ENCODE results near the gene NAT9. TPM values are rescaled to one million over a fixed set of nuclear protein-coding genes. Genes with fewer than 3 reads are reported as not detected.

Gene NAT9
- total and polyA plus RNA-seq, 2 of the 4 experiments (the other 2 are of a cell fraction): 48.9 to 62.0 TPM

DNA sequence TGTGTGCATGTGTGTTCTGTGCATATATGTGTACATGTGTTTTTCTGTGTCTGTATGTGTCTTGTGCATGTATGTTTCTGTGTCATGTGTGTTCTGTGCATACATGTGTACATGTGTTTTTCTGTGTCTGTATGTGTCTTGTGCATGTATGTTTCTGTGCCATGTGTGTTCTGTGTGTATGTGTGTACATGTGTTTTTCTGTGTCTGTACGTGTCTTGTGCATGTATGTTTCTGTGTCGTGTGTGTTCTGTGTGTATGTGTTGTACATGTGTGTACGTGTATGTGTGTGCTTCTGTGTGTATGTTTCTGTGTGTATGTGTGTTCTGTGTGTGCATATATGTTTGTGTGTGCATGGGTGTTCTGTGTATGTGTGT, 47.5 kb downstream of the NAT9 start:
- Histone ChIP-seq H2AFZ (replicated peaks; ENCODE audit: low read length, poor library complexity) (no peak overlapping the region), H3K9ac (ENCODE audit: low read depth, low read length) (no peak overlapping the region), H3K27me3 (ENCODE audit: control insufficient read depth, insufficient read depth, low read length) (peaks cover 2% of the 10 kb centered on the region; the same call in 1 of the 2 replicates), H2AK9ac (replicated peaks; ENCODE audit: low read depth, low read length, poor library complexity) (no peak overlapping the region), H3K4ac (ENCODE audit: low read depth, low read length) (no peak overlapping the region), H3K23ac (ENCODE audit: low read depth, low read length) (no peak overlapping the region), H4K91ac (ENCODE audit: insufficient read depth, low read depth, low read length) (no peak overlapping the region), H2BK20ac (ENCODE audit: low read depth, low read length) (no peak overlapping the region), H2BK15ac (ENCODE audit: low read depth, low read length) (no peak overlapping the region), H2BK5ac (ENCODE audit: low read depth, low read length, poor library complexity, severe bottlenecking) (peak overlapping the region; percentile 19), H3K9me1 (ENCODE audit: insufficient read depth, low read length) (no peaks in the 10 kb centered on the region), H3K27ac (ENCODE audit: insufficient read depth, low read length) (no peak overlapping the region), H4K5ac (ENCODE audit: low read depth, low read length) (no peak overlapping the region), H4K20me1 (ENCODE audit: insufficient read depth, low read length) (no peaks in the 10 kb centered on the region), H2AK5ac (ENCODE audit: low read depth, low read length) (no peak overlapping the region), H3K4me3 (ENCODE audit: insufficient read depth, low read depth, low read length) (no peak overlapping the region), H3K56ac (ENCODE audit: extremely low read depth, insufficient read depth, low read length) (no peak overlapping the region), H3K18ac (ENCODE audit: low read depth, low read length) (no peak overlapping the region), H4K8ac (ENCODE audit: low read depth in 2 of 2, low read length in 2 of 2) (no peak overlapping the region), H3K79me1 (ENCODE audit: low read depth in 1 of 2, low read length in 2 of 2) (no peaks in the 10 kb centered on the region), H2BK120ac (ENCODE audit: low read depth, low read length) (no peak overlapping the region), H3K9me3 (ENCODE audit: control insufficient read depth, insufficient read depth, low read length) (peaks cover 3% of the 10 kb centered on the region; the same call in 1 of the 2 replicates), H3K4me1 (ENCODE audit: control insufficient read depth, insufficient read depth, low read length) (no peaks in the 10 kb centered on the region), H3K36me3 (ENCODE audit: control insufficient read depth, insufficient read depth, low read length) (no peaks in the 10 kb centered on the region), H3K4me2 (ENCODE audit: low read depth, low read length) (no peak overlapping the region), H3K14ac (replicated peaks; ENCODE audit: low read depth, low read length) (no peak overlapping the region)
- DNase-seq: no peak
- no peak for ATAC-seq (ENCODE audit: low read depth)
- in situ Hi-C loops (cut with MboI; ENCODE audit: low sequenced_read_pairs) (no loop called here), dilution Hi-C loops (cut with HindIII; ENCODE audit: low sequenced_read_pairs, unreplicated experiment) (no loop called here), intact Hi-C loops (cut with micrococcal nuclease) (no loop called here)
- no TSS peak for BruUV-seq (replicated peaks)
- POLR2A ChIA-PET (ENCODE audit: unreplicated experiment): no interaction called here
- TF ChIP-seq MXI1 (IDR thresholded peaks at IDR 0.05; ENCODE audit: borderline replicate concordance, low read depth, low read length) (no peak), CHD1 (IDR thresholded peaks at IDR 0.05; ENCODE audit: low read depth, low read length) (no peak), BHLHE40 (IDR thresholded peaks at IDR 0.05; ENCODE audit: low read depth, low read length) (no peak), MAFK (IDR thresholded peaks at IDR 0.05; ENCODE audit: low read depth, low read length) (no peak), RCOR1 (IDR thresholded peaks at IDR 0.05; ENCODE audit: insufficient replicate concordance, low read length) (no peak)
- CTCF ChIA-PET: no interaction called here
- WGBS, 2 experiments (ENCODE audit: extremely low coverage in 2 of 2, insufficient read length in 1 of 2): 60% methylated on average over 3 of the region's 3 CpGs; no CpG with 5 or more reads in 1 of the 2 experiments

All from IMR-90 (cell line).